ENCODE data around the gene ABLIM3. TPM values are rescaled to one million over a fixed set of nuclear protein-coding genes. Genes with fewer than 3 reads are reported as not detected.
"Not testable (repeated sequence)": the region's sequence is repeated elsewhere in the genome, so short reads cannot be mapped to it uniquely, and the experiment has no call there.

ABLIM3 gene
- polyA plus RNA-seq, 3 donors from 2014 or later, result 0.21 to 0.30 TPM; not detected in 1

DNA sequence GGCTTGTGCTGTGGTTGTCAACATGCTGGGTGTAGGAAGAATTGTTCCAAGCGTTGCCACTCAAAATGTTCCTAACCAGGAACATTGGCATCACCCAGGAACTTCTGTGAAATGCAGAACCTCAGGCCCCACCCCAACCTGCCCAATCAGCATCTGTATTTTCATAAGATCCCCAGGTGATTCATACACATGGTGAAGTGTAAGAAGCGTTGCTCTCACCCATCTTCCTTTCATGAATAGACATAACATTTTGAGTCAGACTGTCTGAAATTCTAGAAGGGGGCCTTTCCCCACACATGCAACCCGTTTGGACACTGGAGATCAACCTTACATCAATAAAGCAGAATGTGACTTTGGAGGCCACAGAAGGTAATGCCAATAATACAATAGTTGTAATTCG, 121.0 kb downstream of the ABLIM3 start:
- H3K27me3 Mint-ChIP-seq (ENCODE audit: low read depth in 3 of 3), result peaks cover 0 to 9% (median 0%) of the 10 kb centered on the region in 3 donors
- H3K27ac Mint-ChIP-seq, result no peak overlapping the region
- H3K4me3 Mint-ChIP-seq, result no peak overlapping the region
- no peaks in the 10 kb centered on the region for H3K4me1 Mint-ChIP-seq
- peaks cover 0 to 2% (median 0%) of the 10 kb centered on the region in 6 donors for H3K9me3 Mint-ChIP-seq
- no peak for DNase-seq
- H3K36me3 Mint-ChIP-seq, result no peaks in the 10 kb centered on the region

DNA sequence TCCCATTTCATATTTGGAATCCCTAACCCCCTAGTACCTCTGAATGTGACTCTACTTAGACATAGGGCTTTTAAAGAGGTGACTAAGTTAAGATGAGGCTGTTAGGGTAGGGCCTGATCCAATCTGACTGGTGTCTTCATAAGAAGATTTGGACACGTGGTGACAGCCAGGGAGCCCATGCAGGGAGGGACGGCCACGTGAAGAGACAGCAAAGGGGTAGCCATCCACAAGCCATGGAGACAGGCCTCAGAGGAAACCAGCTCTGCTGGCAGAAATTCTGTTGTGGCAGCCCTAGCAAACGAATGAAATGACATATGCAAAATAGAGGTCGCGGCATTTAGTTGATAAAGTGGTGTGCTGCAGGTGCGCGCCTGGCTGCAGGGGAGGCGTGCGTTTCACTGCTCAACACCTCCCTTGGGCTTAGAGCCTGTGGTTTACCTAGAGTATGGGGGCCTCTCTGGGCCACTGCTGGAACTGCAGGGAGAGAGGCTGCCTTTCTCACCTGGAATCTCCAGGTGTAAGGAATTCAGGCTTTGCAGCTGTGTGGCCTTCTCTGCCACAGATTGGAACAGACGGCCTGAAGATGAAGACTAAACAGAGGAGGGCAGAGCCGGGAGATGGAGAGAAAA, 123.3 kb downstream of the ABLIM3 start:
- Mint-ChIP-seq H3K36me3 (peaks cover 0 to 9% (median 5%) of the 10 kb centered on the region in 3 donors), H3K27ac (no peak overlapping the region), H3K4me3 (no peak overlapping the region), H3K27me3 (ENCODE audit: low read depth in 3 of 3) (peaks cover 0 to 9% (median 8%) of the 10 kb centered on the region in 3 donors), H3K9me3 (peaks cover 0 to 20% (median 2%) of the 10 kb centered on the region in 6 donors), H3K4me1 (no peaks in the 10 kb centered on the region)
- peak in 1 of 3 donors; percentile 20 for DNase-seq

DNA sequence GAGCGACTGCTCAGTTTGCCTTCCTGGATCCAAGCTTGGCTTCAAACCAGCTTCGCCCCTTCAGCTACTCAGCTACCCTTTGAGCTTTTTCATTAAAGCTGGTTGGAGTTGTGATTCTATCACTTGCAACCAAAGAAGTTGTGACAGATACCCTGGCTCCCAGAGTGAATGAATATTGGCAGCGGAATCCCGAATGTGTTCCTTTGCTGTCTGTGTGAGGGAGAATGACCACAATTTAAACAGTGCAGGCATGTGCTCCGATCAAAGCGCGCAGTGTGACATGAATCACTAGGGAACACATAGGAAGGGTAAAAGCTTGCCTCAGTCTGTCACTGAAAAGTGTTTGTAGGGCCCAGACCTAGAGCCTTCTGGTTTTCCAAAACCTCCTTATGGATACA, 123.8 kb downstream of the ABLIM3 start:
- Mint-ChIP-seq H3K4me1 (no peaks in the 10 kb centered on the region), H3K27ac (no peak overlapping the region), H3K27me3 (ENCODE audit: low read depth in 3 of 3) (peaks cover 0 to 9% (median 8%) of the 10 kb centered on the region in 3 donors), H3K9me3 (peaks cover 0 to 20% (median 2%) of the 10 kb centered on the region in 6 donors), H3K36me3 (peaks cover 0 to 9% (median 5%) of the 10 kb centered on the region in 3 donors), H3K4me3 (no peak overlapping the region)
- DNase-seq, result no peak

DNA sequence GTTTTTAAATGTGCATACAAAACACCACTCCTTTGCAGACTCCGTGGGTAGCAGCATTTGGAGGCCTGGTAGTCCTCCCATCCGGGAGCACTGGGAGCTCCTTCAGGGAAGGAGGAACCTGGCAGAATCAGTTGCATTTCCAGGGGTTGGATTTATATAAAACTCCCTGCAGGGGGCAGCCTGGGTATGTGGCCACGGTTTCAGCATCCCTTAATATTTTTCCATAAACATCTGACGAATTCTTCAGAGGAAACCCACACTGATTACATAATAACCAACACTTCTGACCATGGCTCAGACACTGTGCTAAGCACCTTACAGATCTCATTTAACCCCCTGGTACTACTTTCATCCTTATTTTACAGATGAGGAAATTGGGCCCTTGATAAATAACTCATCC, 124.3 kb downstream of the ABLIM3 start:
- DNase-seq, result no peak
- Mint-ChIP-seq H3K27ac (no peak overlapping the region), H3K4me3 (no peak overlapping the region), H3K36me3 (peaks cover 0 to 9% (median 5%) of the 10 kb centered on the region in 3 donors), H3K9me3 (peaks cover 0 to 20% (median 2%) of the 10 kb centered on the region in 6 donors), H3K27me3 (ENCODE audit: low read depth in 3 of 3) (peaks cover 0 to 10% (median 6%) of the 10 kb centered on the region in 3 donors), H3K4me1 (no peaks in the 10 kb centered on the region)

DNA sequence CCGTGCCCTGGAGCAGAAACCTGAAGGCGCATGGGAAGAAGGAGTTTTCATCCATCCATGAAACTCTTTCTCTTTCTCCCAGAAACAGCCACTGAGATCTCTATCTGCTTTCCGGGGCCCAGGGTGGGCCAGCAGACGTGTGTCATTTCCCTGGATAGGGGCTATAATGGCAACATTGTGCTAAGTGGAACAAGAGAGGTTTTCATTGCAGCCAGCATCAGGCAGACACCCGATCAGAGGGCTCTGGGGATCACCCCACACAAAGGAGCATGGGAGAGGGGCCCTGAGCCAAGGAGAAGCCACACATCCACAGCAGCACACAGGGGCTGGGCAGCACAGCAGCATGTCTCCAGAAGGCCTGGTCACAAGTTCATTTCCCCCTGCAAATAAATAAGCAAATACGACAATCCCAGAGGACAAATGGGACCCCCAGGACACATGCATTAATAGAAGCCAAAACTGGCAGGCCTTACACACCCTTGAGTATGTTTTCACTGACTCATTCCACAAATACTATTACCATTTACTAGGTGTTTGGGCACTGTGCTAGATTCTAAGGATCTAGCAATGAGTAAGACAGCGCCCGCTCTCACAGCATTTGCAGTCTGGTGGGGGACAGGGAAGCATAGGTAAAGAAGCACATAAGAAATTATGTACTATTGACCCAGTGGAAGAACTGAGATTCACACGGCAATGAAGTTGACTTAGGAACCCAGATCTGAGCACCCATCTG, 126.1 kb downstream of the ABLIM3 start:
- no peak for DNase-seq
- Mint-ChIP-seq H3K27me3 (ENCODE audit: low read depth in 3 of 3) (peaks cover 6 to 23% (median 7%) of the 10 kb centered on the region in 3 donors), H3K4me3 (no peak overlapping the region)

DNA sequence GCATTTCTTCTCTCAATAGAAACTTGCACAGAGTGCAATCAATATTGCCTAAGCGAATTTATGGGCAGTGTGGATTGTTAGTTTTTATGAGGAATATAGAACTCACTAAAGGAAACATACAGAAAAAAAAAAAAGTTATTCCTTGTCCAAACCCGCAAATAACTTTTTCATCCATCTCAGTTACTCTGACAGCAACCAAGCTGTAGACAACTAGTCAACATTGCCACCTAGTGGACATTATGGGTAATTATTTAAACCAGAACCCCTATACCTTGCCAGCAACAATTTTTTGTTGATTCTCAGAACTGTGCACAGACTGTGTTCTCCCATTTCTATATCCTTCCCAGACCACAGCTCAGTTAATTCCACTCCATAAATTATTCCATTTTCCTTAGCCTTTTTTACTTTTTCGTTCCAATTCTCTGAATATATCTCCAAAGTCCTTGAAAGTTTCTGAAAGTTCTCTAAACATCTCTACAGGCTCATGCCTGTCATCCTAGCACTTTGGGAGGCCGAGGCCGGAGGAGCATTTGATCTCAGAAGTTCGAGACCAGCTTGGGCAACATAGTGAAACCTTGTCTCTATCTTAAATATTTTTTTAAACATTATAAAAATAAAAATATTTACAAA, 127.8 kb downstream of the ABLIM3 start:
- Mint-ChIP-seq H3K36me3 (peaks cover 0 to 9% (median 5%) of the 10 kb centered on the region in 3 donors), H3K4me3 (no peak overlapping the region), H3K27me3 (ENCODE audit: low read depth in 3 of 3) (peaks cover 9 to 33% (median 11%) of the 10 kb centered on the region in 3 donors), H3K9me3 (peaks cover 0 to 20% (median 2%) of the 10 kb centered on the region in 6 donors), H3K4me1 (peaks cover 6 to 7% of the 10 kb centered on the region in 2 donors), H3K27ac (no peak overlapping the region)
- DNase-seq, result peak; percentile 32 to 52 (median 51)

More for the DNA sequence above, 126.1 kb downstream of the ABLIM3 start:
- Mint-ChIP-seq H3K9me3 (peaks cover 0 to 20% (median 2%) of the 10 kb centered on the region in 6 donors), H3K36me3 (peaks cover 0 to 9% (median 5%) of the 10 kb centered on the region in 3 donors), H3K4me1 (peaks cover 6% of the 10 kb centered on the region in 2 donors), H3K27ac (no peak overlapping the region)

DNA sequence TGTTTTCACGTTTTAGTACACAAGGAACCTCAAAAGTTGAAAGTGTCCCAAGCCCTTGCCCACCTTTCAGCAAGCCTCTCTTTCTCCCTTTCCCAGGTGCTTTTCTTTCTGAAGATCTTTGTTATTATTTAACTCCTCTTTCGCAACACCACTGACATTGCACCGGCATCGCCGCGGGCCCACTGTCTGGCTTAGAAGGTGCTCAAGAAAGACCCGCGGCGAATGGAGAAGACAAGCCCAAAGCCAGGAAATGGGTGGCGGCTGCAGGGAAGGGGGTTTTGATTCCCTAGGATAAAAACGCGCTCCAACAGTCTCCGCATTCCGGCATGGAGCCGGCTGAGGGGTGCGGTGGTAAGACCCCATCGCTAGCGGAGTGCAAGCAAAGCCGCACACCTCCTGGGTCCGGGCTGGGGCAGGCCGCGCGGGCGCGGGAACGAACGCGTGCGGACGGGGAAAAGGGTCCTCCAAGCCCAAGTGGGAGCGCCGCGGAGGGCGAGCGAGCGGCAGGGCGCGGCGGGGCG, 130.0 kb downstream of the ABLIM3 start:
- Mint-ChIP-seq H3K27ac (no peak overlapping the region), H3K4me3 (peak overlapping the region; percentile 7 to 61 (median 38)), H3K9me3 (peaks cover 0 to 20% (median 2%) of the 10 kb centered on the region in 6 donors), H3K36me3 (peaks cover 0 to 9% (median 5%) of the 10 kb centered on the region in 3 donors), H3K27me3 (ENCODE audit: low read depth in 3 of 3) (peaks cover 9 to 34% (median 10%) of the 10 kb centered on the region in 3 donors), H3K4me1 (peaks cover 6 to 7% of the 10 kb centered on the region in 2 donors)
- no peak for DNase-seq

DNA sequence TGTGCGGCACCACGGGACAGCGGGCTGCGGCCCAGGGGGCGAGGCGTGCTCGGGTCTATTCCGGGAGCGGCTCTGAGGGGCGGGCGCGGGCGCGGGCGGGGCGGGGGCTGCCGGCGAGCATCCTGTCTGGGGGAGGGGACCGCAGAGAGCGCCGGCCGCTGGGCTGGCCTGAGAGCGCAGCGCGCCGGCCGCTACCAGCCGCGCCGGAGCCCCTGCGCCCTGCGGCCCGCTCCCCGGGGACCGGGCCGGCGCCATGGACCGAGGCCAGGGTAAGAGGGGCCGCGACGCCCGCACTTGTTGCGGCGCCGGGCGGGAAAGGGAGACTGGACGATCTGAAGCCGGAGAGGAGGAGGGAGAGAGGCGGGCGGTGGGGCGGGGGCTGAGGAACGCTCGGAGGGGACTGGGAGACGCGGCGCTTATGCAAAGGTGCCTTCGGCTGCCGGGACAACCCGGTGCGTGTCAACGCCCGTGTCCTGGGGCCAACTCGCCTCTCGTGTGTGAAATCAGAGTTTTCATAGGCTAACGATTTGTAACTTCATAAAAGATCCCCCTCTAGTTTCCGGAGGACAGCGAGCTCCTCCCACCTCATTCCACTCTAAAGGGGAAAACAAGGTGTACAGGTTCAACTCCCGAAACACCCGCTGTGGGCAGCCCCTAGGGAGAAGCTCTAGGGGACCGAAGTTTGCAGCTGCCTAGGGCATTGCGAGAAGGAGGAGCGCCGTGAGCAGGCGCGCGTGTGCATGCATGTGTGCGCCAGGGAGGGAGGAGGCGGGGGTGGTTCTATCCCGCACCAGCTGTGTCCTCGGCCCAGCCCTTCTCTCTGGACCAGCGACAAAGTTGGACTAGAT, 130.6 kb downstream of the ABLIM3 start, which contains the start of gene AFAP1L1:
TSS of gene AFAP1L1 (plus strand) at position 144 of the 848 bp plus-strand sequence. CDS start at position 254, 110 bp downstream.
- Mint-ChIP-seq H3K27ac (no peak within 1 kb of the TSS), H3K4me3 (peak within 1 kb of the TSS; percentile 81 to 87 (median 84)), H3K4me1 (peaks cover 6 to 7% of the 10 kb centered on the region in 2 donors), H3K36me3 (peaks cover 0 to 9% (median 5%) of the 10 kb centered on the region in 3 donors), H3K9me3 (peaks cover 0 to 20% (median 2%) of the 10 kb centered on the region in 6 donors), H3K27me3 (ENCODE audit: low read depth in 3 of 3) (peaks cover 9 to 34% (median 10%) of the 10 kb centered on the region in 3 donors)
- peak in 1 of 3 donors; percentile 7 for DNase-seq

DNA sequence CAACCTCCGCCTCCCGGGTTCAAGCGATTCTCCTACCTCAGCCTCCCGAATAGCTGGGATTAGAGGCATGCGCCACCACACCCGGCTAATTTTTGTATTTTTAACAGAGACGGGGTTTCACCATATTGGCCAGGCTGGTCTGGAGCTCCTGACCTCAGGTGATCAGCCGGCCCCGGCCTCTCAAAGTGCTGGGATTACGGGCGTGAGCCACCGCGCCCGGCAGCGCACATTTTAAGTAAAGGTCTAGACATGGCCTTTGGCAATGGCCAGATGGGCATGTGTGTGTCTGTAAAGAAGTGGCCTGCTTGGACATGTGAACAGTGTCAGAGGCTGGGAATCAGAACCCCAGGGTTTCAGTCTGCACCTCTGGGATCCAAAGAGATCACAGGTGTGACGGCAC, 131.5 kb downstream of the ABLIM3 start:
- not testable (repeated sequence) for H3K4me1 Mint-ChIP-seq, H3K27ac Mint-ChIP-seq, DNase-seq, H3K36me3 Mint-ChIP-seq
- Mint-ChIP-seq H3K9me3 (peaks cover 0 to 16% (median 2%) of the 10 kb centered on the region in 6 donors), H3K4me3 (peak overlapping the region in 1 of 5 donors; percentile 83), H3K27me3 (ENCODE audit: low read depth in 3 of 3) (peaks cover 8 to 33% (median 9%) of the 10 kb centered on the region in 3 donors)

DNA sequence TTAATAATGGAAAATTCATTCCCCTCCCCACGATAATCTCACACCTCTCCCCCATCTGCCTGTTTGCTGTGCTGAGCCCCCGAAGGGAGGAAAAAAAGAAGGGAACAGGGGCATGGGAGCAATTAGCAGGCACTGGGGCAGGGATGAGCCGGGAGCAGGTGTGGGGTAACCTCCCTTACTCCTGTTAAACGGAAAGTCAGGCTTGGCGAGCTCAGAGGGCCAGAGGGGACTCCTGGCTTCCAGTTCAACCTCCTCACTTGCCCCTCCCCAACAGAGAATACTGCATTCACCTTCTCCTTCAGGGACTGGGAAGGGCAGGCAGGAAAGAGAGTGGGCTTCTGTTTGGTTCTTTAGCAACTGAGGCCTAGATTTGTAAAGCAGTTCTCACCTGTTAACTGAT, 131.9 kb downstream of the ABLIM3 start:
- H3K4me1 Mint-ChIP-seq, result peaks cover 6 to 7% of the 10 kb centered on the region in 2 donors
- peaks cover 0 to 12% (median 2%) of the 10 kb centered on the region in 6 donors for H3K9me3 Mint-ChIP-seq
- H3K4me3 Mint-ChIP-seq, result no peak overlapping the region
- peaks cover 0 to 5% (median 3%) of the 10 kb centered on the region in 3 donors for H3K36me3 Mint-ChIP-seq
- H3K27me3 Mint-ChIP-seq (ENCODE audit: low read depth in 3 of 3), result peaks cover 9 to 29% (median 10%) of the 10 kb centered on the region in 3 donors
- H3K27ac Mint-ChIP-seq, result no peak overlapping the region
- no peak for DNase-seq

DNA sequence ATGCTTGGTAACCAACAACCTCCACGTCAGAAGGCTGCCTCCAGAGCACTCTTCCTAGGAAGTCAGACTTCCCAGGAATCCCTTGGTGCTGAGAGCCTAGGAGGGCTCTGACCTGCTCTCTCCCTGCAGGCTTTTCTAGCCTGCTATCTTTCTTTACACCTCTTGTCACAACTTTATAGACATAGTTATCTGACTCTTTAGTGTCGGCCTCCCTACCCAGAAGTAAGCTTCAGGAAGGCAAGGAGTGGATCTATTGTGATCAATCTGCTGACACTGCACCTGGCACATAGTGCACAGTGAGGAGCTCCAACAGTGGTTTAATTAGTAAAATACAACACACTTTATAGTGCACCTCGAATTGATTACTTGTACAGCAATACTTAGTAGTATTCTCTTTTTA, 132.7 kb downstream of the ABLIM3 start:
- Mint-ChIP-seq H3K27me3 (ENCODE audit: low read depth in 3 of 3) (peaks cover 9 to 27% (median 9%) of the 10 kb centered on the region in 3 donors), H3K4me3 (no peak overlapping the region), H3K27ac (no peak overlapping the region), H3K9me3 (peaks cover 0 to 4% (median under 1%) of the 10 kb centered on the region in 6 donors), H3K36me3 (no peaks in the 10 kb centered on the region), H3K4me1 (peaks cover 6 to 7% of the 10 kb centered on the region in 2 donors)
- DNase-seq, result no peak

DNA sequence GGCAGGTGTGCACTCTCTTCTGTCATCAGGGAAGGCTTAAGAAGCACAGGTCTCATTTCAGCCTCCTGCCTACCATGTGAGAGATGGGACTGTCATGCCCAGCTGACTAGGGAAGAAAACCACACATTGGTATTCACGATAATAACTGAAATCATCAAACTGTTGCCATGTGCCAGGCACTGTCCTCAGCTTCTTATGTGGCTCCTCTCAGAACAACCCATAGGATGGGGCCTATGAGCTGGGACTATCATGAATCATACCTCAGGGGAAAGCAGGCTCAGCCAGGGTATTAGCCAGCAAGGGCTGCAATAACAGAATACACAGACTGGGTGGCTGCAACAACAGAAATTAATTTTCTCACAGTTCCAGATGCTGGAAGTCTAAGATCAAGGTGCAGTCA, 133.6 kb downstream of the ABLIM3 start:
- no peaks in the 10 kb centered on the region for H3K9me3 Mint-ChIP-seq
- H3K27ac Mint-ChIP-seq, result no peak overlapping the region
- peaks cover 6 to 7% of the 10 kb centered on the region in 2 donors for H3K4me1 Mint-ChIP-seq
- peaks cover 7 to 25% (median 9%) of the 10 kb centered on the region in 3 donors for H3K27me3 Mint-ChIP-seq (ENCODE audit: low read depth in 3 of 3)
- DNase-seq, result no peak
- no peaks in the 10 kb centered on the region for H3K36me3 Mint-ChIP-seq
- H3K4me3 Mint-ChIP-seq, result no peak overlapping the region

Measured in immature natural killer cell (primary cell).